H1 (cell line): ENCODE results near the gene ARHGEF40. TPM values are rescaled to one million over a fixed set of nuclear protein-coding genes. Genes with fewer than 3 reads are reported as not detected.

ENCODE experiments used
- FOSL1 ChIP-seq: IDR thresholded peaks from 2 replicates; pipeline ENCODE4 v1.6.1; 2011; ENCODE audit warnings: mild to moderate bottlenecking, low read depth, low read length, moderate library complexity; ENCODE audit not compliant: insufficient read depth
- MAFK ChIP-seq: IDR thresholded peaks from 2 replicates; pipeline ENCODE4 v1.6.1; 2012; ENCODE audit warnings: low read depth, mild to moderate bottlenecking, improper control_type of control experiment, low read length
- NRF1 ChIP-seq: IDR thresholded peaks from 2 replicates; pipeline ENCODE4 v1.6.1; 2011; ENCODE audit warnings: mild to moderate bottlenecking, low read depth, low read length, improper control_type of control experiment
- SRF ChIP-seq: IDR thresholded peaks from 2 replicates; pipeline ENCODE4 v1.6.1; 2011; ENCODE audit warnings: mild to moderate bottlenecking, low read depth, low read length, moderate library complexity
- polyA plus RNA-seq, 7 experiments: library from polyadenylated mRNA; depleted of rRNA in 3 of 7; stranded (reverse) in 5 of 7; unstranded in 2 of 7; fragments of >200 nt in 5 of 7; fragments of 200-250 nt in 2 of 7; gene quantifications; 1 replicate in 5 of 7; 2 replicates in 1 of 7; 4 replicates in 1 of 7; pipeline versions ENCODE4 v1.2.1 to v1.2.3, GENCODE V29; 2011 to 2013; ENCODE audit warnings: missing spikeins in 2 of 7, mixed read lengths in 2 of 7
- total RNA-seq: library from RNA; stranded (reverse); fragmentation: NEBNext Ultra II Directional; extraction: Animal tissue kit (Norgen Biotek cat#: 25700); gene quantifications from 2 replicates; pipeline ENCODE4 v1.2.1, GENCODE V29; 2021

ARHGEF40 gene
- total and polyA plus RNA-seq, 2 of the 8 experiments (the other 6 are each of a cell fraction or from before 2014, with no cell fraction given), result 53.1 to 101 TPM

DNA sequence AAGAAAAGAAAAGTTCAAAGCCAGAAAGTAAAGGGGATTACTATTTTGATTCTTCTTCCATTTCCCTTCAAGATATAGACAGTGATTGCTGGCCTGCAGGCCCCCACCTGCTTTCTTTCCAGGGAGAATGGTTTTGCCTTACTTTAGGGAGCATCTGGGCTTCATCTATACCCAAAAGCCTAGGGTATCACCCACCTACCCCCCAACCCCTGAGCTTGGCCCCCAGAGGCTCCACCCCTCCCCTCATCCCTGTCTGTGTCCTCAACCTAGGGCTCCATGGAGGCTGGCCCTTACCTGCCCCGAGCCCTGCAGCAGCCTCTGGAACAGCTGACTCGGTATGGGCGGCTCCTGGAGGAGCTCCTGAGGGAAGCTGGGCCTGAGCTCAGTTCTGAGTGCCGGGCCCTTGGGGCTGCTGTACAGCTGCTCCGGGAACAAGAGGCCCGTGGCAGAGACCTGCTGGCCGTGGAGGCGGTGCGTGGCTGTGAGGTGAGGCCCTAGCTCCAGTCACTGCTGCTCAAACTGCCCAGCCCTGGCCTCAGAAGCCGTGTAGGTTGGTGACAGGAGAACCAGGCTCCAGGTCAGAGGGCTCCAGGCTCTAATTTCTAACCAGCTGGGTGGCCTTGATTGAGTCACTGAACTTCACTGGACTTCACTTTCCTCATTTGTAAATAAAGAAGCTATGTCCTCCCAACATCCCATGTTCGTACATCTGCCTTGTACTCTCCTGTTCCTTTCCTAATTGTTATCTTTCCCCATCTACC is 13.6 kb downstream of the ARHGEF40 start (continued):
- TF ChIP-seq NRF1, result no peak
- TF ChIP-seq SRF, result no peak
- TF ChIP-seq FOSL1, result no peak
- TF ChIP-seq MAFK, result no peak
